C4-2B (cell line): Measurements from ENCODE around the gene CCDC82.
"Not testable (repeated sequence)": the region's sequence is repeated elsewhere in the genome, so short reads cannot be mapped to it uniquely, and the experiment has no call there.

Experiments
- CTCF ChIP-seq: fragments of 450-650 bp; conservative IDR thresholded peaks from 2 replicates; pipeline ENCODE4 v1.5.1; 2017; ENCODE audit warnings: mild to moderate bottlenecking
- ZFX ChIP-seq: fragments of 450-650 bp; IDR thresholded peaks from 2 replicates; pipeline ENCODE4 v1.6.1; 2017

DNA sequence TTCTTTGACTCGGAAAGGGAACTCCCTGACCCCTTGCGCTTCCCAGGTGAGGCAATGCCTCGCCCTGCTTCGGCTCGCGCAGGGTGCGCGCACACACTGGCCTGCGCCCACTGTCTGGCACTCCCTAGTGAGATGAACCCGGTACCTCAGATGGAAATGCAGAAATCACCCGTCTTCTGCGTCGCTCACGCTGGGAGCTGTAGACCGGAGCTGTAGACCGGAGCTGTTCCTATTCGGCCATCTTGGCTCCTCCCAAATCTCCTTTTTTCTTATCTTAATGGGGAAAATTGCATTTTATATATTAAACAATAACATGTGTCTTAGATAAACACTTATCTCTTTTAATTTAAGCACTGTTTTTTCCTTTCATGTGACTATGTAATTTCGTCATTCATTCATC, 21.7 kb upstream of the CCDC82 start:
- not testable (repeated sequence) for TF ChIP-seq CTCF, ZFX
